ENCODE data around the gene DNAJC12. TPM values are rescaled to one million over a fixed set of nuclear protein-coding genes. Genes with fewer than 3 reads are reported as not detected.
"Not testable (repeated sequence)": the region's sequence is repeated elsewhere in the genome, so short reads cannot be mapped to it uniquely, and the experiment has no call there.

DNAJC12 gene
- 10 to 100 TPM; 15.5 to 15.7 TPM for total RNA-seq
- 10 to 100 TPM; 19.8 to 25.4 TPM for polyA plus RNA-seq (ENCODE audit: insufficient read length in 2 of 2)
- long read RNA-seq, donor 1, partial matches to known transcripts, result 0 of 4 reads
- long read RNA-seq, donor 1, other reads (novel, unspliced or antisense), result 0 of 4 reads
- long read RNA-seq, donor 2, partial matches to known transcripts, result 0 of 1 reads
- long read RNA-seq, donor 2, other reads (novel, unspliced or antisense), result 0 of 1 reads
- long read RNA-seq, donor 3, partial matches to known transcripts, result 0 of 3 reads
- long read RNA-seq, donor 3, other reads (novel, unspliced or antisense), result 0 of 3 reads
- long read RNA-seq, donor 4, partial matches to known transcripts, result 0 of 6 reads
- long read RNA-seq, donor 4, other reads (novel, unspliced or antisense), result 0 of 6 reads

DNA sequence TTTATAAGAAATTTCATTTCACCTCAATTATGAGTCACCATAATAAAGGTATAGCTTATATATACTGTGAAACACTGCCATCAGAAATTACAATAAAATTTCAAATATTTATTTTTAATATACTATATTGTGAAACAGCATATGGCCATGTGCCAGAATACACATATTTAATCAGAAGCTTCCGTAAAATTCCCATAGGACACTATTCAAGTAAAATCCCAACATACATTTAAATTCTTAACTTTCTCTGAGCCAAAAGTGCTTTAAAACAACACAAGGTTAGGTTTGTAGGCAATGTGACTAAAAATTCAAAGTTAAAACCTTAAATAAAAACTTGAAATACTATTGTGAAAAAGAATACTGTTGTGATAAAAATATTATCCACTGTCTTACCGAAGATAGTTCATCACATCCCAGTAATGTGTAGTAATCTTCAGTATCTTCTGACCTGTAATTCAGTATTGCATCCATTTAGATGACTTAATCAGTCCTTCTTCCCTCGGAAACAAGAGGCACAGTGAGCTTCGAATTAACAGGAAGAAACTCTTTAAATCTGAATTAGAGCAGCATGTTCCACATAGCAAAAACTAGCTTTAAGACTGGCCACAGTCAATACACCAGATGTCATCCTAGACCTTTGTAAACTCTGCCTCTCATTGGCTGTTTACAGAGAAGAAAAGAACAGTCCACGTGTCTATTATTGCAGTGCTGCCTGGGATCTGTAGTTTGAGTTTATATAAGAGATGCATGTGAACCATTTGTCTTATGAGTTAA, at the start of gene DNAJC12:
TSS of gene DNAJC12 (minus strand) at position 648 of the 774 bp plus-strand sequence. CDS start at position 471, 177 bp downstream.
- peak in 4 of 6 donors; percentile 29 to 91 (median 59) for DNase-seq (ENCODE audit: low read depth in 4 of 6, low spot score in 6 of 6)
- WGBS (ENCODE audit: insufficient coverage), result no CpG with 5 or more reads among the region's 5 CpGs
- H3K36me3 ChIP-seq (ENCODE audit: control insufficient read depth, insufficient read depth, low read length), result no peaks in the 10 kb centered on the region
- H3K4me3 ChIP-seq (ENCODE audit: low read depth, low read length), result peak within 1 kb of the TSS; percentile 30
- H3K27me3 ChIP-seq (ENCODE audit: control insufficient read depth, insufficient read depth, low read length), result no peaks in the 10 kb centered on the region
- H3K27ac ChIP-seq (ENCODE audit: low read depth, low read length), result peak within 1 kb of the TSS; percentile 11
- no peaks in the 10 kb centered on the region for H3K4me1 ChIP-seq (ENCODE audit: control insufficient read depth, insufficient read depth, low read length)
- H3K9me3 ChIP-seq (ENCODE audit: control insufficient read depth, insufficient read depth, low read length), result no peaks in the 10 kb centered on the region

DNA sequence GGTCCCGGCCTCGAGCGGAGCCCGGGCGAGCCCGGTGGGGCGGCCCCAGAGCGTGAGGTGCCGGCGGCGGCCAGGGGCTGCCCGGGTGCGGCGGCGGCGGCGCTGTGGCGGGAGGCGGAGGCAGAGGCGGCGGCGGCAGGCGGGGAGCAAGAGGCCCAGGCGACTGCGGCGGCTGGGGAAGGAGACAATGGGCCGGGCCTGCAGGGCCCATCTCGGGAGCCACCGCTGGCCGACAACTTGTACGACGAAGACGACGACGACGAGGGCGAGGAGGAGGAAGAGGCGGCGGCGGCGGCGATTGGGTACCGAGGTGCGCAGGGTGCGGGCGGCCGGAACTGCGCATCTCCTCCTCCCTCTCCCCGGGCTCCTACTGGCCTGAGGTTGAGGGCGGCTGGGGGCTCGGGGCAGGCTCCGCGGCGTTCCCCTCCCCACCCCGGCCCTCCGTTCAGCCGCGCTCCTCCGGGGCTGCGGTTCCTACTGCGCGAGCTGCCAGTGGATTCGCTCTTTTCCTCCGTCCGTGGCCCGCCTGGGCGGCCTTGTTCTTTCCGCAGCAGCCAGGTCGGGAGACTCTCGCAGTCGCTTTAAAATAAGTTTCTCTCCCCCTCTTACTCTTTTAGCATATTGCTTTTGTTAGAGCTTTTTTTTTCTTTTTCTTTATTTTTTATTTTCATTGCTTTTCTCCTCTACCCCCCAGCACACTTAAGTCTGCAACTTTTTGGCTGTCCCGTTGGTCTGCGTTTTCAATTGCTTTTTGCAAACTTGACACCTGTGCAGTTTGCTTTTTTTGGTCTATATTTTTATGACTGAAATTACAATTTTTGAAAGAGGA, 47.1 kb upstream of the DNAJC12 start:
- H3K27ac ChIP-seq (ENCODE audit: low read depth, low read length), result peak overlapping the region; percentile 93
- WGBS (ENCODE audit: insufficient coverage), result 0% methylated on average over 60 of the region's 73 CpGs
- H3K4me3 ChIP-seq (ENCODE audit: low read depth, low read length), result peak overlapping the region; percentile 82
- no peaks in the 10 kb centered on the region for H3K9me3 ChIP-seq (ENCODE audit: control insufficient read depth, insufficient read depth, low read length)
- DNase-seq (ENCODE audit: low read depth in 4 of 6, low spot score in 6 of 6), result peak; percentile 33 to 92 (median 63)
- peaks cover 14% of the 10 kb centered on the region for H3K36me3 ChIP-seq (ENCODE audit: control insufficient read depth, insufficient read depth, low read length)
- H3K27me3 ChIP-seq (ENCODE audit: control insufficient read depth, insufficient read depth, low read length), result no peaks in the 10 kb centered on the region
- peaks cover 18% of the 10 kb centered on the region for H3K4me1 ChIP-seq (ENCODE audit: control insufficient read depth, insufficient read depth, low read length)

DNA sequence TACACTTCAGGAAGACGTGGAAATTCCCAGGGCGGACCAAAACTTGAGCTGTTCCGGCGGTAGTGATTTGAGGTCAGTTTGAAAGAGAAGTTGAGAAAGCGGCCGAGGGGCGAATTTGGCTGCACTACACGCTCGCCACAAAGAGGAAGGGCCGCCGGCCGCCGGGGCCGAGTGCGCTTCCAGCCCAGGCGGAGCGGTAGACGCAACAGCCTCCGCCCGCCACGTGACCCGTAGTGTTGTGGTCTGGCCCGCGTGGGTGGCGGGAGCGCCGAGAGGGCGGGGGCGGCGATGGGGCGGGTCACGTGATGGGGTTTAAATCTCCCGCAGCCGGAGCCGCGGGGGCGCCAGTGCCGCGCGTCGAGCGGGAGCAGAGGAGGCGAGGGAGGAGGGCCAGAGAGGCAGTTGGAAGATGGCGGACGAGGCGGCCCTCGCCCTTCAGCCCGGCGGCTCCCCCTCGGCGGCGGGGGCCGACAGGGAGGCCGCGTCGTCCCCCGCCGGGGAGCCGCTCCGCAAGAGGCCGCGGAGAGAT, 46.4 kb upstream of the DNAJC12 start, which contains the start of gene SIRT1:
TSS of gene SIRT1 (plus strand) at position 344 of the 529 bp plus-strand sequence. CDS start at position 410, 66 bp downstream.
- peak; percentile 79 to 98 (median 89) for DNase-seq (ENCODE audit: low read depth in 4 of 6, low spot score in 6 of 6)
- H3K27ac ChIP-seq (ENCODE audit: low read depth, low read length), result peak within 1 kb of the TSS; percentile 93
- peaks cover 18% of the 10 kb centered on the region for H3K4me1 ChIP-seq (ENCODE audit: control insufficient read depth, insufficient read depth, low read length)
- H3K9me3 ChIP-seq (ENCODE audit: control insufficient read depth, insufficient read depth, low read length), result no peaks in the 10 kb centered on the region
- no peaks in the 10 kb centered on the region for H3K27me3 ChIP-seq (ENCODE audit: control insufficient read depth, insufficient read depth, low read length)
- H3K36me3 ChIP-seq (ENCODE audit: control insufficient read depth, insufficient read depth, low read length), result peaks cover 10% of the 10 kb centered on the region
- H3K4me3 ChIP-seq (ENCODE audit: low read depth, low read length), result peak within 1 kb of the TSS; percentile 82
- WGBS (ENCODE audit: insufficient coverage), result under 1% methylated on average over 60 of the region's 62 CpGs

DNA sequence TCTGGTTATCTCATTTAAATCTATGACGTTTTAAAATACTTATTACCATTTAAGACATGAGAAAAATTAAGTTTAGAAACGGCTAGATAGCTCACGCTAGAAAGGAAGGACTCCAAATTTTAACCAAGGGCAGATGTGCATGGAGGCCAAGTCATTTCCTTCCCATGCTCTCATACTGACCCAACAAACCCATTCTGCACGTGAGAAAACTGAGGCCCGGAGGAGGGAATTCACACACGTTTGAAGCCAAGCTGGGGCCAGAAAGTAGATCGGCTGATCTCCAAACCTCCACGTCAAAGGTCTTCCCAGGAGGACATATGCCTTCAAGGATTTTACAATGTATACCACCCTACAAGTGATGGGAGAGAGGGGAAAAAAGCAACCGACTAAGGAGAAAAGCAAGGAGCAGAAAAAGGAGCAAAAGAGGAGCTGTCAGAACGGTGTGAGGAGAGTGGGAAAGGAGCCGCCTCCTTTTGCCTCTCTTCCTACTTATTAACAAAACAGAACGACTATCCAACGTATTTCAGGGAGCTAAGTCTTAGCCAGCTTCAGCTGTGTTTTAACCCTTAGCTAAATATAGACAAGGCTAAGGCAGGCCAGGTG, 45.8 kb upstream of the DNAJC12 start:
- WGBS (ENCODE audit: insufficient coverage), result 30% methylated on average over 2 of the region's 13 CpGs
- Histone ChIP-seq H3K4me1 (ENCODE audit: control insufficient read depth, insufficient read depth, low read length) (peaks cover 18% of the 10 kb centered on the region), H3K27ac (ENCODE audit: low read depth, low read length) (peak overlapping the region; percentile 93), H3K4me3 (ENCODE audit: low read depth, low read length) (peak overlapping the region; percentile 82), H3K36me3 (ENCODE audit: control insufficient read depth, insufficient read depth, low read length) (peaks cover 10% of the 10 kb centered on the region), H3K9me3 (ENCODE audit: control insufficient read depth, insufficient read depth, low read length) (no peaks in the 10 kb centered on the region), H3K27me3 (ENCODE audit: control insufficient read depth, insufficient read depth, low read length) (no peaks in the 10 kb centered on the region)
- DNase-seq (ENCODE audit: low read depth in 4 of 6, low spot score in 6 of 6), result peak in 1 of 6 donors; percentile 7

DNA sequence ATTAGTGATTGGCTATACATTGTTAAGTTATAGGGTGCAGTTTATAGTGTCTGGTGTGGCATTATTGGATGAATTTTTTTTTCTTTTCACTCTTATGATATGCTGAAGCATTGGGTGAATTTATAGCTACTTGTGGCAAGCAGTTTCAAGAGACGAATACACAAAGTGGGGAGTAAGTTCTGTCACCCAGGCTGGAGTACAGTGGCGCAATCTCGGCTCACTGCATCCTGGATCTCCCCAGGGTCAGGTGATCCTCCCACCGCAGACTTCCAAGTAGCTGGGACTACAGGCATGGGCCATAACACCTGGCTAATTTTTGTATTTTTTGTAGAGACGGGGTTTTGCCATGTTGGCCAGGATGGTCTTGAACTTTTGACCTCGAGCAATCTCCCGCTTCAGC, 40.1 kb upstream of the DNAJC12 start:
- H3K4me3 ChIP-seq (ENCODE audit: low read depth, low read length), result no peak overlapping the region
- WGBS (ENCODE audit: insufficient coverage), result 94% methylated on average over 6 of the region's 7 CpGs
- H3K27me3 ChIP-seq (ENCODE audit: control insufficient read depth, insufficient read depth, low read length), result no peaks in the 10 kb centered on the region
- no peaks in the 10 kb centered on the region for H3K4me1 ChIP-seq (ENCODE audit: control insufficient read depth, insufficient read depth, low read length)
- no peaks in the 10 kb centered on the region for H3K9me3 ChIP-seq (ENCODE audit: control insufficient read depth, insufficient read depth, low read length)
- no peak for DNase-seq (ENCODE audit: low read depth in 4 of 6, low spot score in 6 of 6)
- no peaks in the 10 kb centered on the region for H3K36me3 ChIP-seq (ENCODE audit: control insufficient read depth, insufficient read depth, low read length)
- H3K27ac ChIP-seq (ENCODE audit: low read depth, low read length), result no peak overlapping the region

DNA sequence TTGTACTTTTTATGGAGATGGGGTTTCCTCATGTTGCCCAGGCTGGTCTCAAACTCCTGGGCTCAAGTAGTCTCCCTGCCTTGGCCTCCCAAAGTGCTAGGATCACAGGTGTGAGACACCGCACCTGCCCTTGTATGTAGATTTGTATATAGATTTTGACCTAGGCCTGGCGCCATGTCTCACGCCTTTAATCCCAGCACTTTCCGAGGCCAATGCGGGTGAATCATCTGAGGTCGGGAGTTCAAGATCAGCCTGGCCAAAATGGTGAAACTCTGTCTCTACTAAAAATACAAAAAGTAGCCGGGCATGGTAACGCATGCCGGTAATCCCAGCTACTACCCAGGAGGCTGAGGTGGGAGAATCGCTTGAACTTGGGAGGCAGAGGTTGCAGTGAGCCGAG, 39.4 kb upstream of the DNAJC12 start:
- 100% methylated on average over 6 of the region's 11 CpGs for WGBS (ENCODE audit: insufficient coverage)
- DNase-seq (ENCODE audit: low read depth in 4 of 6, low spot score in 6 of 6); H3K4me1 ChIP-seq (ENCODE audit: control insufficient read depth, insufficient read depth, low read length); H3K4me3 ChIP-seq (ENCODE audit: low read depth, low read length); H3K27me3 ChIP-seq (ENCODE audit: control insufficient read depth, insufficient read depth, low read length); H3K9me3 ChIP-seq (ENCODE audit: control insufficient read depth, insufficient read depth, low read length); H3K27ac ChIP-seq (ENCODE audit: low read depth, low read length); H3K36me3 ChIP-seq (ENCODE audit: control insufficient read depth, insufficient read depth, low read length): not testable (repeated sequence)

DNA sequence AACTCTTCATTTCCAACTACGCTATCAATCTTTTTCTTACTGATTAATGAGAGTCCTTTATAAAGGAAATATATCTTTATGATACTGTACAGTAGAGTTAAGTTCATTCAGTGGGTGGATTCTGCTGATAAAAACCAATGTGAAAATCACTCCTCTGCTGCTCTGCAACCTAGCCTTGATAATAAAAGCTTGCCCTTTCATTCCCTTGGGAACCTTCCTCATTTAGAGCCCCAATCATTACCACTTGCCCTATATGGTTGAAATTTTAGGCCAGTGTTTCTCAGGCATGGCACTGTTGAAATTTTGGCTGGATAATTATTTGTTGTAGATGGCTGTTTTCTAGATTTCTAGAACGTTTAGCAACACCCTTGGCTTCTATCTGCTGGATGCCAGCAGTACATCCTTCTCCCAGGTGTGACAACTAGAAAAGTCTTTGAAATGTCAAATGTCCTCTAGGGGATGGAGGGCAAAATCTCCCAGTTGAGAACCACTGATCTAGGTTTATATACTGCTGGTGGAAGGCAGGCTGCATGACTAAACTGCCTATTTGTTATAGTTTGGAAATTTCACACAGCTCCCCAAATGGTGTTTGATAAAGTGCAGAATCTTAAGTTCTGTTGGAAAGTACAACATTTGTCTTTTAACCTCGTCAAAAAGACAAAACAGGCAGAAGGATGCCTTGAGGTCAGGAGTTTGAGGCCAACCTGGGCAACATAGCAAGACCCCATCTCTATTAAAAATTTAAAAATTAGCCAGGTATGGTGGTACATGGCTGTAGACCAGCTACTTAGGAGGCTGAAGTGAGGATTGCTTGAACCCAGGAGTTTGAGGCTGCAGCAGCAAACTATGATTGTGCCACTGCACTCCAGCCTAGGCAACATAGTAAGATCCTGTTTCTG, 37.6 kb upstream of the DNAJC12 start:
- DNase-seq (ENCODE audit: low read depth in 4 of 6, low spot score in 6 of 6), result peak in 1 of 6 donors; percentile 19
- Histone ChIP-seq H3K9me3 (ENCODE audit: control insufficient read depth, insufficient read depth, low read length) (no peaks in the 10 kb centered on the region), H3K27ac (ENCODE audit: low read depth, low read length) (no peak overlapping the region), H3K4me1 (ENCODE audit: control insufficient read depth, insufficient read depth, low read length) (no peaks in the 10 kb centered on the region), H3K4me3 (ENCODE audit: low read depth, low read length) (no peak overlapping the region), H3K27me3 (ENCODE audit: control insufficient read depth, insufficient read depth, low read length) (no peaks in the 10 kb centered on the region), H3K36me3 (ENCODE audit: control insufficient read depth, insufficient read depth, low read length) (no peaks in the 10 kb centered on the region)
- WGBS (ENCODE audit: insufficient coverage), result no CpG with 5 or more reads among the region's 3 CpGs

DNA sequence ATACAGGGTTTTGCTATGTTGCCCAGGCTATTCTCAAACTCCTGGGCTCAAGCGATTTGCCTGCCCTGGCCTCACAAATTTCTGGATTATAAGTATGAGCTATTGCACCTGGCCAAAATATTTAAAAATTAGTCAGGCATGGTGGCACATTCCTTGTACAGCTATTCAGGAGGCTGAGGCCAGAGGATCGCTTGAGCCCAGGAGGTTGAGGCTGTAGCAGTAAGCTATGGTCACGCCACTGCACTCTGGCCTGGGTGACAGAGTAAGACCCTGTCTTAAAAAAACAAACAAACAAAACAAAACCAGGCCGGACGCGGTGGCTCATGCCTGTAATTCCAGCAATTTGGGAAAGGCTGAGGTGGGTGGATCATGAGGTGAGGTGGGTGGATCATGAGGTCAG, 32.0 kb upstream of the DNAJC12 start:
- Histone ChIP-seq H3K36me3 (ENCODE audit: control insufficient read depth, insufficient read depth, low read length) (no peaks in the 10 kb centered on the region), H3K4me1 (ENCODE audit: control insufficient read depth, insufficient read depth, low read length) (no peaks in the 10 kb centered on the region), H3K27me3 (ENCODE audit: control insufficient read depth, insufficient read depth, low read length) (no peaks in the 10 kb centered on the region), H3K4me3 (ENCODE audit: low read depth, low read length) (no peak overlapping the region), H3K27ac (ENCODE audit: low read depth, low read length) (no peak overlapping the region), H3K9me3 (ENCODE audit: control insufficient read depth, insufficient read depth, low read length) (no peaks in the 10 kb centered on the region)
- no peak for DNase-seq (ENCODE audit: low read depth in 4 of 6, low spot score in 6 of 6)
- WGBS (ENCODE audit: insufficient coverage), result 100% methylated on average over 1 of the region's 6 CpGs
